ENCODE results near the gene FHIT.
"Not testable (repeated sequence)": the region's sequence is repeated elsewhere in the genome, so short reads cannot be mapped to it uniquely, and the experiment has no call there.

FHIT gene

GRCh38 chr3:59802453-59802852 is 1448.8 kb downstream of the FHIT start:
- not testable (repeated sequence) for DNase-seq

GRCh38 chr3:59802045-59802444 is 1449.2 kb downstream of the FHIT start:
- DNase-seq, result no peak

- no peak for DNase-seq
Observed at GRCh38 chr3:59800481-59800880, 1450.8 kb downstream of the FHIT start.

GRCh38 chr3:59798372-59799086 is 1452.7 kb downstream of the FHIT start:
- DNase-seq, result no peak

GRCh38 chr3:59797533-59797932 is 1453.7 kb downstream of the FHIT start:
- no peak for DNase-seq

GRCh38 chr3:59796456-59796855 is 1454.8 kb downstream of the FHIT start:
- DNase-seq, result no peak

GRCh38 chr3:59795756-59796155 is 1455.5 kb downstream of the FHIT start:
- no peak for DNase-seq

GRCh38 chr3:59793976-59794375 is 1457.3 kb downstream of the FHIT start:
- DNase-seq, result no peak

- no peak for DNase-seq
Observed at GRCh38 chr3:59791774-59792308, 1459.4 kb downstream of the FHIT start.

- no peak for DNase-seq
Observed at GRCh38 chr3:59790241-59790640, 1461.0 kb downstream of the FHIT start.

- no peak for DNase-seq
Observed at GRCh38 chr3:59788801-59789200, 1462.5 kb downstream of the FHIT start.

GRCh38 chr3:59788133-59788532 is 1463.1 kb downstream of the FHIT start:
- no peak for DNase-seq

- DNase-seq, result no peak
Observed at GRCh38 chr3:59786374-59786773, 1464.9 kb downstream of the FHIT start.

- DNase-seq, result no peak
Observed at GRCh38 chr3:59784164-59784563, 1467.1 kb downstream of the FHIT start.

GRCh38 chr3:59783468-59783988 is 1467.7 kb downstream of the FHIT start:
- no peak for DNase-seq

GRCh38 chr3:59782664-59783063 is 1468.6 kb downstream of the FHIT start:
- DNase-seq, result no peak

GRCh38 chr3:59780209-59780608 is 1471.0 kb downstream of the FHIT start:
- no peak for DNase-seq

GRCh38 chr3:59779260-59779659 is 1472.0 kb downstream of the FHIT start:
- no peak for DNase-seq

- DNase-seq, result no peak
Observed at GRCh38 chr3:59777667-59778077, 1473.6 kb downstream of the FHIT start.

- DNase-seq, result no peak
Observed at GRCh38 chr3:59777066-59777465, 1474.2 kb downstream of the FHIT start.

- no peak for DNase-seq
Observed at GRCh38 chr3:59775761-59776325, 1475.4 kb downstream of the FHIT start.

GRCh38 chr3:59775106-59775505 is 1476.1 kb downstream of the FHIT start:
- no peak for DNase-seq

GRCh38 chr3:59774634-59775033 is 1476.6 kb downstream of the FHIT start:
- no peak for DNase-seq

- DNase-seq, result no peak
Observed at GRCh38 chr3:59774000-59774399, 1477.3 kb downstream of the FHIT start.

Data from activated CD8-positive, alpha-beta memory T cell treated with anti-CD3 and anti-CD28 coated beads, Interleukin-2, amount 50 U/mL, for 4 hours (primary cell).